K562 (cell line): ENCODE data around the gene PIP5KL1. TPM values are rescaled to one million over a fixed set of nuclear protein-coding genes. Genes with fewer than 3 reads are reported as not detected.

Experiments
- ATAC-seq: fragments of 200-7000 bp; cut with Tn5 transposase; 3 replicates; pipeline ENCODE4 v1.9.1; 2020; ENCODE audit warnings: moderate library complexity
- BruUV-seq: library from RNA; stranded (reverse); fragments of 400-500 nt; replicated peaks from 2 replicates; lab custom pipeline; 2021; lab: Mats Ljungman, UMichigan
- CTCF ChIA-PET: fragments of 300-600 bp; formaldehyde crosslinking; extraction: SDS; loops from one replicate; lab custom pipeline; 2021; ENCODE audit warnings: low intra/inter-chr PET ratio; lab: Yijun Ruan, JAX
- POLR2A ChIA-PET: fragments of 300-600, 350-650 bp; sonication (Branson Sonifier 250); formaldehyde crosslinking; extraction: SDS; loops from one replicate; lab custom pipeline; 2021; ENCODE audit warnings: antibody characterized with exemption, inconsistent platforms; lab: Yijun Ruan, JAX
- DNase-seq, 4 experiments: peaks; one replicate each; pipeline versions ENCODE4 v3.0.0 to v3.0.0-alpha.2; 2011 to 2018; ENCODE audit warnings: low spot score in 3 of 4, mixed read lengths in 3 of 4; ENCODE audit errors: extremely low read depth in 1 of 4
- FAIRE-seq: peaks from 2 replicates; lab custom pipeline; 2011; peaks lifted over from hg19 to GRCh38; lab: Jason Lieb, UNC
- H2AFZ ChIP-seq: 2 replicates; pipeline ENCODE4 v1.6.0; 2011; ENCODE audit warnings: low read depth, low read length, control low read depth, inconsistent platforms
- H3K27ac ChIP-seq: fragments of 200-600 bp; 3 replicates; pipeline ENCODE4 v1.8.0; 2011; ENCODE audit warnings: low read depth, mild to moderate bottlenecking, control low read depth, inconsistent platforms, low read length, moderate library complexity, mixed read lengths; ENCODE audit errors: extremely low read depth
- H3K27me3 ChIP-seq, 2 experiments: fragments of 300-600 bp in 1 of 2; 2 replicates in 1 of 2; 3 replicates in 1 of 2; pipeline versions ENCODE4 v1.6.0 to v1.8.0; 2011; ENCODE audit warnings: inconsistent platforms in 2 of 2, low read length in 2 of 2, mild to moderate bottlenecking in 1 of 2, mixed read lengths in 1 of 2, moderate library complexity in 1 of 2; ENCODE audit not compliant: control insufficient read depth in 2 of 2, insufficient read depth in 2 of 2
- H3K36me3 ChIP-seq: fragments of 300-600 bp; 3 replicates; pipeline ENCODE4 v1.8.0; 2011; ENCODE audit warnings: mild to moderate bottlenecking, low read length, inconsistent platforms; ENCODE audit not compliant: control insufficient read depth, insufficient read depth
- H3K4me1 ChIP-seq, 2 experiments: fragments of 200-600 bp in 1 of 2; replicated peaks in 1 of 2; 2 replicates in 1 of 2; 3 replicates in 1 of 2; pipeline versions ENCODE4 v1.5.1 to v1.8.0; 2011; ENCODE audit warnings: inconsistent platforms in 2 of 2, low read length in 2 of 2, mild to moderate bottlenecking in 1 of 2, mixed read lengths in 1 of 2, moderate library complexity in 1 of 2; ENCODE audit not compliant: control insufficient read depth in 2 of 2, insufficient read depth in 2 of 2
- H3K4me2 ChIP-seq: 2 replicates; pipeline ENCODE4 v1.6.1; 2011; ENCODE audit warnings: low read length, control low read depth, inconsistent platforms, mixed read lengths; ENCODE audit not compliant: insufficient read depth
- H3K4me3 ChIP-seq: fragments of 200-600 bp; sonication (generic), shearing (Covaris generic); 2 replicates; pipeline ENCODE4 v1.5.1; 2016; ENCODE audit warnings: control low read depth, inconsistent platforms
- H3K79me2 ChIP-seq: fragments of 200-600 bp; 3 replicates; pipeline ENCODE4 v1.8.0; 2011; ENCODE audit warnings: low read length, inconsistent platforms; ENCODE audit not compliant: control insufficient read depth, insufficient read depth
- H3K9ac ChIP-seq, 2 experiments: 2 replicates each; pipeline versions ENCODE4 v1.6.0 to v1.6.1; 2011; ENCODE audit warnings: low read depth in 2 of 2, low read length in 2 of 2, control low read depth in 1 of 2, inconsistent platforms in 1 of 2, mild to moderate bottlenecking in 1 of 2, mixed read lengths in 1 of 2; ENCODE audit not compliant: insufficient read depth in 1 of 2
- H3K9me1 ChIP-seq: one replicate; pipeline ENCODE4 v1.6.0; 2011; ENCODE audit warnings: inconsistent platforms, mild to moderate bottlenecking, low read length, moderate library complexity; ENCODE audit not compliant: control insufficient read depth, insufficient read depth
- H3K9me3 ChIP-seq: replicated peaks from 2 replicates; pipeline ENCODE4 v1.5.1; 2011; ENCODE audit warnings: low read depth, low read length, inconsistent platforms; ENCODE audit not compliant: control insufficient read depth, insufficient read depth
- H4K20me1 ChIP-seq: replicated peaks from 2 replicates; pipeline ENCODE4 v1.6.1; 2011; ENCODE audit warnings: low read length, inconsistent platforms, mixed read lengths; ENCODE audit not compliant: control insufficient read depth, insufficient read depth
- C11orf30 ChIP-seq: fragments of 450-650 bp; IDR thresholded peaks from 2 replicates; pipeline ENCODE4 v1.6.1; 2016; ENCODE audit warnings: low read depth, mild to moderate bottlenecking
- KAT8 ChIP-seq: fragments of 450-650 bp; IDR thresholded peaks from 2 replicates; pipeline ENCODE4 v1.6.1; 2016; ENCODE audit warnings: low read depth, mild to moderate bottlenecking
- MEIS2 ChIP-seq: fragments of 450-650 bp; IDR thresholded peaks from 2 replicates; pipeline ENCODE4 v1.6.1; 2014; ENCODE audit warnings: mild to moderate bottlenecking; ENCODE audit not compliant: partially characterized antibody
- NFIC ChIP-seq: fragments of 450-650 bp; IDR thresholded peaks from 2 replicates; pipeline ENCODE4 v1.6.1; 2017; ENCODE audit warnings: mild to moderate bottlenecking, inconsistent platforms
- RBM17 ChIP-seq: fragments of 200-400 bp; formaldehyde crosslinking; IDR thresholded peaks from 2 replicates; pipeline ENCODE4 v1.6.1; 2017; ENCODE audit warnings: low read depth, mild to moderate bottlenecking, low read length, borderline replicate concordance
- RFX7 ChIP-seq: fragments of 250-450 bp; sonication (Bioruptor Pico); IDR thresholded peaks from 2 replicates; pipeline ENCODE4 v1.5.1; 2021; ENCODE audit warnings: mild to moderate bottlenecking
- RNF2 ChIP-seq: sonication (generic); IDR thresholded peaks from 2 replicates; pipeline ENCODE4 v1.6.1; 2016
- RUNX1 ChIP-seq: sonication (generic); IDR thresholded peaks from 2 replicates; pipeline ENCODE4 v1.6.1; 2016; ENCODE audit warnings: antibody characterized with exemption, low read depth
- UBTF ChIP-seq, 2 experiments: IDR thresholded peaks; 2 replicates each; pipeline ENCODE4 v1.6.1; 2012; ENCODE audit warnings: improper control_type of control experiment in 2 of 2, low read depth in 2 of 2, low read length in 2 of 2, borderline replicate concordance in 1 of 2
- ZNF274 ChIP-seq: IDR thresholded peaks from 2 replicates; pipeline ENCODE4 v1.6.1; 2011; ENCODE audit warnings: low read depth, mild to moderate bottlenecking, low read length, moderate library complexity, borderline replicate concordance
- ZNF561 ChIP-seq: fragments of 450-650 bp; formaldehyde crosslinking; conservative IDR thresholded peaks from 2 replicates; pipeline ENCODE4 v1.4.0; 2020; ENCODE audit warnings: mild to moderate bottlenecking, moderate library complexity
- WGBS: fragments of 100-300 bp; shearing (Covaris generic); methylation state at CpG from one replicate; pipeline ENCODE4 v1.1.6; 2016; ENCODE audit warnings: low coverage, mixed read lengths; ENCODE audit not compliant: insufficient coverage; ENCODE audit errors: missing lambda C conversion rate; 5-methylcytosine and 5-hydroxymethylcytosine counted together
- in situ Hi-C: fragments of 300-500 bp; cut with MboI; formaldehyde crosslinking; loops from 4 replicates; pipeline ENCODE4 v1.15.0; 2018; ENCODE audit warnings: inconsistent platforms, mixed read lengths
- intact Hi-C: fragments of 100-400 bp; cut with micrococcal nuclease; formaldehyde crosslinking; loops from 2 replicates; pipeline ENCODE4 v1.14.2; 2022
- polyA plus RNA-seq, 8 experiments: library from polyadenylated mRNA; depleted of rRNA in 4 of 8; stranded (reverse) in 5 of 8; unstranded in 3 of 8; fragments of >200 nt; fragmentation: Nextera tagmentation in 2 of 8; fragmentation: Illumina TruSeq in 1 of 8; extraction: Ambion mirVana in 2 of 8; extraction: Trizol in 1 of 8; gene quantifications; 2 replicates each; pipeline versions ENCODE4 v1.2.1 to v1.2.3, GENCODE V29; 2011 to 2014; ENCODE audit warnings: inconsistent platforms in 1 of 8, missing spikeins in 1 of 8
- total RNA-seq, 7 experiments: library from RNA; depleted of rRNA in 6 of 7; stranded (reverse); fragments of >200 nt in 6 of 7; fragmentation: Illumina TruSeq in 2 of 7; extraction: Trizol in 2 of 7; gene quantifications; 2 replicates each; pipeline versions ENCODE4 v1.2.1 to v1.2.3, GENCODE V29; 2011 to 2021; ENCODE audit warnings: low replicate concordance in 1 of 7
- TF ChIP-seq, protein P1 (sequence below), 3 experiments: fragments of 200-800 bp in 1 of 3; sonication (Bioruptor generic) in 1 of 3; sonication (generic) in 1 of 3; formaldehyde crosslinking in 1 of 3; IDR thresholded peaks; 2 replicates each; pipeline versions ENCODE4 v1.6.1 to v1.8.0; 2016 to 2022; ENCODE audit warnings: mild to moderate bottlenecking in 2 of 3, missing compliant biosample characterization in 2 of 3, missing genetic modification characterization in 2 of 3, missing genetic modification reagents in 1 of 3
- TF ChIP-seq, protein P2 (sequence below): fragments of 250-450 bp; sonication (Bioruptor Pico); IDR thresholded peaks from 2 replicates; pipeline ENCODE4 v1.4.0; 2020; ENCODE audit warnings: mild to moderate bottlenecking, moderate library complexity

PIP5KL1 gene
- total and polyA plus RNA-seq, 9 of the 15 experiments (the other 6 are each of a cell fraction or from before 2014, with no cell fraction given): 0.18 to 4.8 (median 1.2) TPM

- BruUV-seq: no TSS peak
- intact Hi-C loops: no loop called here
- POLR2A ChIA-PET: interaction anchor here (0.6 to 1.0 kb wide), 3 partner anchors 43 to 157 kb away, joined by 3 to 6 read pairs (median 3); no protein-coding TSS in a partner anchor
- TF ChIP-seq RFX7: no peak
- TF ChIP-seq, protein P1, sequence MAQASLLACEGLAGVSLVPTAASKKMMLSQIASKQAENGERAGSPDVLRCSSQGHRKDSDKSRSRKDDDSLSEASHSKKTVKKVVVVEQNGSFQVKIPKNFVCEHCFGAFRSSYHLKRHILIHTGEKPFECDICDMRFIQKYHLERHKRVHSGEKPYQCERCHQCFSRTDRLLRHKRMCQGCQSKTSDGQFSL (CRISPR knock-in tag; IDR thresholded peaks at IDR 0.05): no peak
- TF ChIP-seq, protein P1 (tag; IDR thresholded peaks at IDR 0.05): no peak
- no peak for TF ChIP-seq RNF2
- TF ChIP-seq, protein P2, sequence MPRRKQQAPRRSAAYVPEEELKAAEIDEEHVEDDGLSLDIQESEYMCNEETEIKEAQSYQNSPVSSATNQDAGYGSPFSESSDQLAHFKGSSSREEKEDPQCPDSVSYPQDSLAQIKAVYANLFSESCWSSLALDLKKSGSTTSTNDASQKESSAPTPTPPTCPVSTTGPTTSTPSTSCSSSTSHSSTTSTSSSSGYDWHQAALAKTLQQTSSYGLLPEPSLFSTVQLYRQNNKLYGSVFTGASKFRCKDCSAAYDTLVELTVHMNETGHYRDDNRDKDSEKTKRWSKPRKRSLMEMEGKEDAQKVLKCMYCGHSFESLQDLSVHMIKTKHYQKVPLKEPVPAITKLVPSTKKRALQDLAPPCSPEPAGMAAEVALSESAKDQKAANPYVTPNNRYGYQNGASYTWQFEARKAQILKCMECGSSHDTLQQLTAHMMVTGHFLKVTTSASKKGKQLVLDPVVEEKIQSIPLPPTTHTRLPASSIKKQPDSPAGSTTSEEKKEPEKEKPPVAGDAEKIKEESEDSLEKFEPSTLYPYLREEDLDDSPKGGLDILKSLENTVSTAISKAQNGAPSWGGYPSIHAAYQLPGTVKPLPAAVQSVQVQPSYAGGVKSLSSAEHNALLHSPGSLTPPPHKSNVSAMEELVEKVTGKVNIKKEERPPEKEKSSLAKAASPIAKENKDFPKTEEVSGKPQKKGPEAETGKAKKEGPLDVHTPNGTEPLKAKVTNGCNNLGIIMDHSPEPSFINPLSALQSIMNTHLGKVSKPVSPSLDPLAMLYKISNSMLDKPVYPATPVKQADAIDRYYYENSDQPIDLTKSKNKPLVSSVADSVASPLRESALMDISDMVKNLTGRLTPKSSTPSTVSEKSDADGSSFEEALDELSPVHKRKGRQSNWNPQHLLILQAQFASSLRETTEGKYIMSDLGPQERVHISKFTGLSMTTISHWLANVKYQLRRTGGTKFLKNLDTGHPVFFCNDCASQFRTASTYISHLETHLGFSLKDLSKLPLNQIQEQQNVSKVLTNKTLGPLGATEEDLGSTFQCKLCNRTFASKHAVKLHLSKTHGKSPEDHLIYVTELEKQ (CRISPR knock-in tag): no peak
- TF ChIP-seq ZNF274: no peak
- TF ChIP-seq RUNX1: no peak
- TF ChIP-seq UBTF (IDR thresholded peaks at IDR 0.05; ENCODE audit: borderline replicate concordance in 1 of 2, low read depth in 2 of 2, low read length in 2 of 2): no peak
- TF ChIP-seq NFIC: no peak
- TF ChIP-seq C11orf30: no peak
- no peak for TF ChIP-seq RBM17
- no peak for TF ChIP-seq KAT8
- no peak for TF ChIP-seq MEIS2
- no peak for TF ChIP-seq ZNF561
Measured at GRCh38 chr9:127937056-127937387, 6.4 kb upstream of the PIP5KL1 start.

More at GRCh38 chr9:127937056-127937387, 6.4 kb upstream of the PIP5KL1 start:
- H3K27me3 ChIP-seq: no peaks in the 10 kb centered on the region
- H3K9ac ChIP-seq: peak overlapping the region; percentile 89 to 96
- H3K4me3 ChIP-seq: peak overlapping the region; percentile 70
- CTCF ChIA-PET: interaction anchor here (0.6 kb wide), 1 partner anchor 103 kb away, joined by 3 read pairs; no protein-coding TSS in a partner anchor
- peaks cover 18% of the 10 kb centered on the region; the same call in 1 of the 2 replicates for H4K20me1 ChIP-seq
- H3K4me2 ChIP-seq: peak overlapping the region; percentile 97
- peak; percentile 44 for FAIRE-seq
- no peak for DNase-seq
- H3K4me1 ChIP-seq: peaks cover 64 to 82% of the 10 kb centered on the region in 2 experiments
- H3K36me3 ChIP-seq: peaks cover 27% of the 10 kb centered on the region; the same call in 2 of the 3 replicates
- in situ Hi-C loops: loop anchor here (5.0 kb wide), 2 partner anchors 95 to 180 kb away; no protein-coding TSS in a partner anchor
- H2AFZ ChIP-seq: peak overlapping the region; percentile 93; the same call in 1 of the 2 replicates
- peaks cover 3% of the 10 kb centered on the region for H3K9me1 ChIP-seq
- WGBS: under 1% methylated on average over 7 of the region's 7 CpGs
- no peak for ATAC-seq
- H3K27ac ChIP-seq: peak overlapping the region; percentile 88
- H3K9me3 ChIP-seq: no peaks in the 10 kb centered on the region
- peaks cover 45% of the 10 kb centered on the region for H3K79me2 ChIP-seq
